GM23338 (cell line): Measurements from ENCODE around the gene TTLL9.

Experiments
- CREB1 ChIP-seq: fragments of 250-450 bp; sonication (Bioruptor Pico); IDR thresholded peaks from 2 replicates; pipeline ENCODE4 v1.5.0; 2020; ENCODE audit warnings: low read depth, mild to moderate bottlenecking, moderate library complexity
- CTCF ChIP-seq, 2 experiments: fragments of 200-600 bp in 1 of 2; sonication (generic) in 1 of 2; conservative IDR thresholded peaks; 2 replicates each; pipeline versions ENCODE4 v1.5.1 to v1.6.1; 2016 to 2017; ENCODE audit warnings: antibody characterized with exemption in 2 of 2, low read depth in 2 of 2, mild to moderate bottlenecking in 2 of 2, moderate library complexity in 1 of 2
- ETS1 ChIP-seq: IDR thresholded peaks from 2 replicates; pipeline ENCODE4 v1.6.1; 2016; ENCODE audit warnings: antibody characterized with exemption
- EZH2 ChIP-seq: fragments of 200-600 bp; sonication (generic); IDR thresholded peaks from one replicate; pipeline ENCODE4 v1.8.0; 2017; ENCODE audit warnings: antibody characterized with exemption, mild to moderate bottlenecking, low read depth; ENCODE audit not compliant: unreplicated experiment
- EZH2phosphoT487 ChIP-seq: fragments of 200-600 bp; sonication (generic); IDR thresholded peaks from one replicate; pipeline ENCODE4 v1.8.1; 2018; ENCODE audit warnings: antibody characterized with exemption; ENCODE audit not compliant: unreplicated experiment
- JUNB ChIP-seq: IDR thresholded peaks from one replicate; pipeline ENCODE4 v1.6.1; 2016; ENCODE audit warnings: antibody characterized with exemption; ENCODE audit not compliant: unreplicated experiment
- POLR2AphosphoS5 ChIP-seq: IDR thresholded peaks from 2 replicates; pipeline ENCODE4 v1.6.1; 2016; ENCODE audit warnings: antibody characterized with exemption, low read depth
- REST ChIP-seq: IDR thresholded peaks from one replicate; pipeline ENCODE4 v1.6.1; 2018; ENCODE audit warnings: antibody characterized with exemption; ENCODE audit not compliant: unreplicated experiment
- ZNF114 ChIP-seq: fragments of 250-450 bp; sonication (Bioruptor Pico); IDR thresholded peaks from 2 replicates; pipeline ENCODE4 v1.5.0; 2020; ENCODE audit warnings: mild to moderate bottlenecking, moderate library complexity
- ZNF462 ChIP-seq: fragments of 250-450 bp; sonication (Bioruptor Pico); IDR thresholded peaks from 2 replicates; pipeline ENCODE4 v1.5.0; 2020; ENCODE audit warnings: mild to moderate bottlenecking, moderate library complexity

GRCh38 chr20:31903627-31904386, 33.4 kb downstream of the TTLL9 start:
- TF ChIP-seq JUNB (no peak), POLR2AphosphoS5 (no peak), CTCF (conservative IDR thresholded peaks at IDR 0.05; ENCODE audit: low read depth in 2 of 2) (no peak), EZH2phosphoT487 (no peak), EZH2 (no peak), CREB1 (no peak), REST (no peak), ETS1 (no peak), ZNF114 (CRISPR knock-in tag) (no peak), ZNF462 (no peak)
